NCI-H748 (cell line): ENCODE results near the gene PRKN.
A peak's percentile ranks its signal among the peaks of the same experiment; 100 is the strongest.
"Not testable (repeated sequence)": the region's sequence is repeated elsewhere in the genome, so short reads cannot be mapped to it uniquely, and the experiment has no call there.

Experiments used
- DNase-seq: peaks from one replicate; lab custom pipeline; 2025; ENCODE audit not compliant: unreplicated experiment; lab: John Stamatoyannopoulos, UW

PRKN gene

GRCh38 chr6:161542346-161542980 lies 1185.1 kb downstream of the PRKN start:
- DNase-seq, result no peak

GRCh38 chr6:161540532-161540931 lies 1187.0 kb downstream of the PRKN start:
- no peak for DNase-seq

- DNase-seq, result peak; percentile 58
Observed at GRCh38 chr6:161536224-161536630, 1191.3 kb downstream of the PRKN start.

- DNase-seq, result no peak
Observed at GRCh38 chr6:161534264-161534873, 1193.2 kb downstream of the PRKN start.

- no peak for DNase-seq
Observed at GRCh38 chr6:161533266-161533665, 1194.3 kb downstream of the PRKN start.

- no peak for DNase-seq
Observed at GRCh38 chr6:161532536-161532935, 1195.0 kb downstream of the PRKN start.

- no peak for DNase-seq
Observed at GRCh38 chr6:161526794-161527193, 1200.8 kb downstream of the PRKN start.

GRCh38 chr6:161523362-161523761 lies 1204.2 kb downstream of the PRKN start:
- no peak for DNase-seq

GRCh38 chr6:161522276-161522675 lies 1205.3 kb downstream of the PRKN start:
- DNase-seq, result no peak

GRCh38 chr6:161511447-161512095 lies 1216.0 kb downstream of the PRKN start:
- no peak for DNase-seq

GRCh38 chr6:161508341-161508740 lies 1219.2 kb downstream of the PRKN start:
- no peak for DNase-seq

GRCh38 chr6:161507375-161507774 lies 1220.2 kb downstream of the PRKN start:
- no peak for DNase-seq

- no peak for DNase-seq
Observed at GRCh38 chr6:161503570-161503969, 1224.0 kb downstream of the PRKN start.

- DNase-seq, result no peak
Observed at GRCh38 chr6:161498881-161499280, 1228.7 kb downstream of the PRKN start.

GRCh38 chr6:161498359-161498758 lies 1229.2 kb downstream of the PRKN start:
- DNase-seq, result peak; percentile 72

GRCh38 chr6:161496941-161497340 lies 1230.6 kb downstream of the PRKN start:
- no peak for DNase-seq

- DNase-seq, result not testable (repeated sequence)
Observed at GRCh38 chr6:161496271-161496670, 1231.3 kb downstream of the PRKN start.

GRCh38 chr6:161494566-161494965 lies 1233.0 kb downstream of the PRKN start:
- DNase-seq, result no peak

- no peak for DNase-seq
Observed at GRCh38 chr6:161493576-161494118, 1233.9 kb downstream of the PRKN start.

- DNase-seq, result no peak
Observed at GRCh38 chr6:161489626-161490306, 1237.8 kb downstream of the PRKN start.

GRCh38 chr6:161487694-161488093 lies 1239.9 kb downstream of the PRKN start:
- no peak for DNase-seq

- no peak for DNase-seq
Observed at GRCh38 chr6:161487217-161487531, 1240.4 kb downstream of the PRKN start.
